Aorta (tissue), 5 donors: ENCODE results near the gene FCHSD1. TPM values are rescaled to one million over a fixed set of nuclear protein-coding genes. Genes with fewer than 3 reads are reported as not detected.

Experiments used
- ATAC-seq: fragments of 200-7000 bp; cut with Tn5 transposase; one replicate; pipeline ENCODE4 v1.9.1; 2022; ENCODE audit warnings: moderate library complexity; ENCODE audit not compliant: low FRiP score
- DNase-seq, 2 donors: peaks; one replicate each; pipeline ENCODE4 v3.0.0-alpha.2; 2020
- H3K27ac ChIP-seq, 2 donors: one replicate each; pipeline ENCODE4 v1.5.1; 2013; ENCODE audit warnings: low read length in 2 of 2, mild to moderate bottlenecking in 2 of 2, moderate library complexity in 2 of 2, control low read depth in 1 of 2, inconsistent platforms in 1 of 2, low read depth in 1 of 2
- H3K27me3 ChIP-seq, 2 donors: one replicate each; pipeline ENCODE4 v1.6.1; 2013; ENCODE audit warnings: control low read depth in 1 of 2, low read length in 1 of 2, mild to moderate bottlenecking in 1 of 2, moderate library complexity in 1 of 2; ENCODE audit not compliant: insufficient read depth in 2 of 2, control insufficient read depth in 1 of 2
- H3K36me3 ChIP-seq, 2 donors: one replicate each; pipeline ENCODE4 v1.6.1; 2013; ENCODE audit warnings: control low read depth in 1 of 2, low read length in 1 of 2, mild to moderate bottlenecking in 1 of 2; ENCODE audit not compliant: insufficient read depth in 2 of 2, control insufficient read depth in 1 of 2
- H3K4me1 ChIP-seq, 2 donors: one replicate each; pipeline ENCODE4 v1.6.1; 2013; ENCODE audit warnings: low read length in 2 of 2, control low read depth in 1 of 2, mild to moderate bottlenecking in 1 of 2, moderate library complexity in 1 of 2; ENCODE audit not compliant: insufficient read depth in 2 of 2, control insufficient read depth in 1 of 2
- H3K4me3 ChIP-seq, 2 donors: one replicate each; pipeline ENCODE4 v1.5.1; 2013; ENCODE audit warnings: low read length in 2 of 2, control low read depth in 1 of 2, mild to moderate bottlenecking in 1 of 2
- H3K9me3 ChIP-seq: one replicate; pipeline ENCODE4 v1.6.1; 2013; ENCODE audit warnings: mild to moderate bottlenecking, low read length; ENCODE audit not compliant: control insufficient read depth
- WGBS, 2 donors: extraction: QIAGEN DNeasy Blood & Tissue Kit; methylation state at CpG; one replicate each; pipeline ENCODE4 v1.1.7; 2013; 5-methylcytosine and 5-hydroxymethylcytosine counted together
- intact Hi-C, 2 donors: fragments of 100-400 bp; cut with DNase I; formaldehyde crosslinking; loops; one replicate each; pipeline versions ENCODE4 v1.14.2 to v1.15.0; 2022
- polyA plus RNA-seq, 2 donors: library from polyadenylated mRNA; stranded (reverse); fragments of 200-250 nt; gene quantifications; one replicate each; pipeline ENCODE4 v1.2.3, GENCODE V29; 2013
- total RNA-seq, 2 donors: library from RNA; stranded (reverse); fragmentation: NEBNext Ultra II Directional; extraction: Animal tissue kit (Norgen Biotek cat#: 25700); gene quantifications; one replicate each; pipeline ENCODE4 v1.2.1, GENCODE V29; 2021
- donor health status: healthy with polysubstance abuse.
- donor health status: Bipolar disorder and iron deficiency.
- donor health status: DM: no; HTN: no; CAD: no.
- donor health status: DM: no; HTN: no; CAD: no.
- donor health status: DM: yes; HTN: yes; CAD: no.

FCHSD1 gene
- total and polyA plus RNA-seq, 4 donors: 9.4 to 59.7 (median 40.2) TPM

GRCh38 chr5:141590127-141590526 is 61.1 kb downstream of the FCHSD1 start:
- DNase-seq (no peak), ATAC-seq (no peak)
- Histone ChIP-seq H3K4me3 (no peak overlapping the region), H3K9me3 (no peaks in the 10 kb centered on the region), H3K4me1 (no peaks in the 10 kb centered on the region), H3K27ac (no peak overlapping the region), H3K27me3 (no peaks in the 10 kb centered on the region), H3K36me3 (peaks cover 4% of the 10 kb centered on the region in 2 donors)
- intact Hi-C loops: no loop called here
- 78 to 83% methylated on average over 2 of the region's 2 CpGs for WGBS, 2 donors

Other genes starting within 250 kb of the FCHSD1 start
- 10 to 100 TPM in 1 of 2 donors, 1 to 10 TPM in 1; 8.2 to 13.2 TPM for gene PCDHGA9, start 248.6 kb downstream of the FCHSD1 start, total RNA-seq
- gene PCDHGA9, start 248.6 kb downstream of the FCHSD1 start, polyA plus RNA-seq: 1 to 10 TPM in 1 of 2 donors, under 1 TPM in 1; 0.75 to 1.4 TPM
- gene PCDHGB6, start 243.4 kb downstream of the FCHSD1 start, total RNA-seq: 10 to 100 TPM in 1 of 2 donors, 1 to 10 TPM in 1; 9.5 to 14.6 TPM
- gene PCDHGB6, start 243.4 kb downstream of the FCHSD1 start, polyA plus RNA-seq: 1 to 10 TPM in 1 of 2 donors, under 1 TPM in 1; 0.38 to 2.4 TPM
- 10 to 100 TPM in 1 of 2 donors, 1 to 10 TPM in 1; 6.1 to 11.4 TPM for gene PCDHGA10, start 238.4 kb downstream of the FCHSD1 start, total RNA-seq
- gene PCDHGA10, start 238.4 kb downstream of the FCHSD1 start, polyA plus RNA-seq: 1 to 10 TPM in 1 of 2 donors, under 1 TPM in 1; 0.61 to 1.1 TPM
- 10 to 100 TPM; 12.7 to 24.7 TPM for gene PCDHGB7, start 233.7 kb downstream of the FCHSD1 start, total RNA-seq
- gene PCDHGB7, start 233.7 kb downstream of the FCHSD1 start, polyA plus RNA-seq: 1 to 10 TPM; 2.1 to 3.8 TPM
- 1 to 10 TPM; 7.1 to 9.2 TPM for gene PCDHGA11, start 230.4 kb downstream of the FCHSD1 start, total RNA-seq
- gene PCDHGA11, start 230.4 kb downstream of the FCHSD1 start, polyA plus RNA-seq: under 1 TPM; 0.50 to 0.72 TPM
- gene PCDHGA12, start 220.9 kb downstream of the FCHSD1 start, total RNA-seq: 10 to 100 TPM in 1 of 2 donors, 1 to 10 TPM in 1; 7.9 to 18.8 TPM
- gene PCDHGA12, start 220.9 kb downstream of the FCHSD1 start, polyA plus RNA-seq: 1 to 10 TPM in 1 of 2 donors, under 1 TPM in 1; 0.75 to 2.5 TPM
- gene PCDHGC3, start 175.5 kb downstream of the FCHSD1 start, total RNA-seq: 100 to 1,000 TPM in 1 of 2 donors, 10 to 100 TPM in 1; 67.3 to 116 TPM
- gene PCDHGC3, start 175.5 kb downstream of the FCHSD1 start, polyA plus RNA-seq: 10 to 100 TPM; 23.9 to 99.0 TPM
- gene PCDHGC4, start 166.4 kb downstream of the FCHSD1 start, total RNA-seq: 1 to 10 TPM; 2.8 to 6.1 TPM
- gene PCDHGC4, start 166.4 kb downstream of the FCHSD1 start, polyA plus RNA-seq: under 1 TPM; 0.05 to 0.38 TPM
- 1 to 10 TPM; 2.8 to 6.3 TPM for gene PCDHGC5, start 162.3 kb downstream of the FCHSD1 start, total RNA-seq
- under 1 TPM; 0.25 to 0.84 TPM for gene PCDHGC5, start 162.3 kb downstream of the FCHSD1 start, polyA plus RNA-seq
- gene DIAPH1, start 32.4 kb downstream of the FCHSD1 start, total RNA-seq: 100 to 1,000 TPM in 1 of 2 donors, 10 to 100 TPM in 1; 93.4 to 125 TPM
- gene DIAPH1, start 32.4 kb downstream of the FCHSD1 start, polyA plus RNA-seq: 10 to 100 TPM; 30.8 to 44.1 TPM
- 10 to 100 TPM; 52.4 to 54.3 TPM for gene HDAC3, start 14.6 kb downstream of the FCHSD1 start, total RNA-seq
- gene HDAC3, start 14.6 kb downstream of the FCHSD1 start, polyA plus RNA-seq: 10 to 100 TPM; 21.3 to 86.8 TPM
- 1 to 10 TPM; 1.5 to 1.9 TPM for gene RELL2, start 14.4 kb downstream of the FCHSD1 start, total RNA-seq
- 1 to 10 TPM in 1 of 2 donors, under 1 TPM in 1; 0.63 to 2.9 TPM for gene RELL2, start 14.4 kb downstream of the FCHSD1 start, polyA plus RNA-seq
- 10 to 100 TPM; 21.4 to 34.2 TPM for gene ARAP3, start 30.8 kb upstream of the FCHSD1 start, total RNA-seq
- gene ARAP3, start 30.8 kb upstream of the FCHSD1 start, polyA plus RNA-seq: 10 to 100 TPM in 1 of 2 donors, 1 to 10 TPM in 1; 1.8 to 14.1 TPM
- 10 to 100 TPM; 29.4 to 41.9 TPM for gene PCDH1, start 227.0 kb upstream of the FCHSD1 start, total RNA-seq
- 1 to 10 TPM; 1.4 to 2.5 TPM for gene PCDH1, start 227.0 kb upstream of the FCHSD1 start, polyA plus RNA-seq